ENCODE results near the gene GRID2.

Gene GRID2

GRCh38 chr4:93466446-93466845 lies 1162.7 kb downstream of the GRID2 start:
- TF ChIP-seq, protein P1, sequence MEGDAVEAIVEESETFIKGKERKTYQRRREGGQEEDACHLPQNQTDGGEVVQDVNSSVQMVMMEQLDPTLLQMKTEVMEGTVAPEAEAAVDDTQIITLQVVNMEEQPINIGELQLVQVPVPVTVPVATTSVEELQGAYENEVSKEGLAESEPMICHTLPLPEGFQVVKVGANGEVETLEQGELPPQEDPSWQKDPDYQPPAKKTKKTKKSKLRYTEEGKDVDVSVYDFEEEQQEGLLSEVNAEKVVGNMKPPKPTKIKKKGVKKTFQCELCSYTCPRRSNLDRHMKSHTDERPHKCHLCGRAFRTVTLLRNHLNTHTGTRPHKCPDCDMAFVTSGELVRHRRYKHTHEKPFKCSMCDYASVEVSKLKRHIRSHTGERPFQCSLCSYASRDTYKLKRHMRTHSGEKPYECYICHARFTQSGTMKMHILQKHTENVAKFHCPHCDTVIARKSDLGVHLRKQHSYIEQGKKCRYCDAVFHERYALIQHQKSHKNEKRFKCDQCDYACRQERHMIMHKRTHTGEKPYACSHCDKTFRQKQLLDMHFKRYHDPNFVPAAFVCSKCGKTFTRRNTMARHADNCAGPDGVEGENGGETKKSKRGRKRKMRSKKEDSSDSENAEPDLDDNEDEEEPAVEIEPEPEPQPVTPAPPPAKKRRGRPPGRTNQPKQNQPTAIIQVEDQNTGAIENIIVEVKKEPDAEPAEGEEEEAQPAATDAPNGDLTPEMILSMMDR (IDR thresholded peaks at IDR 0.05; ENCODE audit: low read depth, low read length), result no peak
- DNase-seq (ENCODE audit: extremely low read depth, low read depth), result no peak

DNA sequence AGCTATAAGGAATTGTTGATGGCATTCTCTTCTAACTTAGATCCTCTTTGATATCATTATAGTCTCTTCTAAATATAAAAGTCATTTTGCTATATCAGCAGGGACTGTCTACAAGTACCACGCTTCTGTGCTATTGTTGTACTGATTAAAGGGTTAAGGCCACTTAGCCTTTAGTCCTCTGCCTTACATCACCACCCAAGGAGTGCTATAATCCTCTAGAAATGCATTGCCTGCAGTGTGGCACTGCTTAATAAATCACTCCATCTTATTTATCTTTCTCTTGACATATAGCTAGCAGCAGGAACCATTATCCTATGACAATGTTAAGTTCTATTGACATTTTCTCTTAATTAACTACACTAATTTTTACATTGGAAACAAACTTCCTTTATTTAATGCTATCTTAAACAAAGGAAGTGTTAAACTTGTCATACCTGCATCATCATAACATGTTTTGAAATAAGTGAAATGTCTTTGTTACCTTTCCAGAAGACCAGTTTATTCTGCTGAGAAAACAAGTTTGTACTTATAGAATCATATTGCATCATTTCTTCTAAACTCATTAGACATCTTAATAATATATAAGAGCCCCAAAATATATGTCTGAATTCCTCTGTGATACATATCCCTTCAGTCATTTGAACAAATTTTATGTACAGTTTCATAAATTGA lies 1163.9 kb downstream of the GRID2 start:
- TF ChIP-seq, protein P1 (IDR thresholded peaks at IDR 0.05; ENCODE audit: low read depth, low read length), result no peak
- no peak for DNase-seq (ENCODE audit: extremely low read depth, low read depth)

DNA sequence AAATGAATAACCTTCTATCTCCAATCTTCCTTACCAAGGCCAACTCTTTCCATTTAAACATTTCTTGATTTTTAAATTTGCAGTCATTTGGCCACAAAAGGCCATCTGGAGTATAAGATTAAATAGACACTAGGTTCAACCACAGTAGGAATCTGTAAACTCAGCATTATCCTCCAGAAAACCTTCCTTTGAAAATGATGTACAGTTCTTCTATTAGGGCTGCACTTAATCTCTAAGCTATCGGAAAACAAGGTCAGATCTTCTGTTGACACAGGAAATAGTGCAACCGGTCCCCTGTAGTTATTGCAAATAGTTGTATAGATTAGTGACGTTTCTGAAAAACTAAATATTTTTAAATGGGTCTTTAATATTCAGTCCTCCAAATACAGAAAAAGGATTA lies 1165.8 kb downstream of the GRID2 start:
- DNase-seq (ENCODE audit: extremely low read depth, low read depth), result no peak
- TF ChIP-seq, protein P1 (IDR thresholded peaks at IDR 0.05; ENCODE audit: low read depth, low read length), result no peak

DNA sequence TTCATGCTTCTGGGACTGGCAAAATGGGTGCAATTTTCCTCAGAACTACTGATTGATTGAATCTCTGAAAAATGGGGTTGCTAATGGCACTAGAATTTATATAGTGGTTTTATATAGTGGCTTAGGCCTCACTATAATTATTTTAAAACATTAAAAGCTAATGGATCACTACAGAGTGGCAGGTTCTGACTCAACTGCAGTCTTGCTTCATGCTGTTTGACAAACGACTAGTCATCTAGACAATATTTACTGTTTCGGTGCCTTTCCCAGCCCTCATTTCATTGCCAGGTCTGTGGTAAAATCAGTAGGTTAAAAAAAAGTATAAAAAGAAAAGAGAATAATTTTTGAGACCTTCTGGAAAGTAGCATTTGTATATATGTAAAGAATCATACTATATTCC lies 1172.0 kb downstream of the GRID2 start:
- DNase-seq (ENCODE audit: extremely low read depth, low read depth), result no peak
- TF ChIP-seq, protein P1 (IDR thresholded peaks at IDR 0.05; ENCODE audit: low read depth, low read length), result no peak

GRCh38 chr4:93478805-93479204 lies 1175.0 kb downstream of the GRID2 start:
- DNase-seq (ENCODE audit: extremely low read depth, low read depth), result no peak
- TF ChIP-seq, protein P1 (IDR thresholded peaks at IDR 0.05; ENCODE audit: low read depth, low read length), result no peak

GRCh38 chr4:93480452-93480851 lies 1176.7 kb downstream of the GRID2 start:
- no peak for DNase-seq (ENCODE audit: extremely low read depth, low read depth)
- TF ChIP-seq, protein P1 (IDR thresholded peaks at IDR 0.05; ENCODE audit: low read depth, low read length), result no peak

DNA sequence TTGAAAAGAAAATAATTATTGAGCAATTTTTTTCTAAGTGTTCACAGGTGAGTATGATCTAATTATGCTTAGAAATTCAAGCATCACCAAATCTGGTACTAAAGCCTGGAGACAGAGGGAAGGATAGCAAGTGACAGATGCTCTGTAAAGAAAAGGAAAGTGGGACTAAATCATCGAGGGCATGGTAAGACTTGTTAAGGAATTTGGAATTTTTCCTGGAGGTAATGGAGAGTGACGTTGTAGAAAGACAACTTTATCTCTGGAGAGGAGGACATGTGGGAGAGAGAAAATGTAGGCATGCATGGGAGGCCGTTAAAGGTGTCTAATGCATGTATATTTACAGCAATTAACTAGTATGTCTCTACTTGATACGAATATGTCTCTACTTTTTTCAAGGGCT lies 1191.6 kb downstream of the GRID2 start:
- TF ChIP-seq, protein P1 (IDR thresholded peaks at IDR 0.05; ENCODE audit: low read depth, low read length), result no peak
- DNase-seq (ENCODE audit: extremely low read depth, low read depth), result no peak

Data from AG09319 (cell line).